ENCODE results near the gene BLTP3A.

DNA sequence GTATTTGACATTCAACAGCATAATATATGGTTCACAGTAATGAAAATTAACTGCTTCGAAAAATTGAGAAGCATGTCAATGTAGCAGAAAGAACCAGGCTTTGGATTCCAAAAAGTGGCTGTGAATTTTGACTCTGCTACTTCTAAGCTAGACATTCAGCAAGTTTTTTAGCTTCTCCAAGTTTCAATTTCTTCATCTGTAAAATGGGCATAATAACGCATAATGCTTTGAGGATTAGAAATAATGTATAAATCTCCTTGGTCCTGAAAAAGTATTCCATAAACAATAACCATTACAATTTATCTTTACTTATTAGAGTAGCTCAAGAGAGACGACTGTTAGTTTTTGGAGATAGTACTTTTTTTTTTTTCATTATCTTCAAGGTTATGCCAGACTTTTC is 7.7 kb downstream of the BLTP3A start:
- no peak for TF ChIP-seq KAT2A (conservative IDR thresholded peaks at IDR 0.05; ENCODE audit: control insufficient read depth, low read depth, low read length)
- TF ChIP-seq BMI1 (IDR thresholded peaks at IDR 0.05; ENCODE audit: borderline replicate concordance) = no peak
- no peak for TF ChIP-seq YY1 (IDR thresholded peaks at IDR 0.05; ENCODE audit: low read depth, low read length)
- no peak for TF ChIP-seq ZNF384 (IDR thresholded peaks at IDR 0.05; ENCODE audit: borderline replicate concordance, low read depth, low read length)
- no peak for TF ChIP-seq POLR2AphosphoS5 (IDR thresholded peaks at IDR 0.05; ENCODE audit: low read length)
- TF ChIP-seq, protein P1, sequence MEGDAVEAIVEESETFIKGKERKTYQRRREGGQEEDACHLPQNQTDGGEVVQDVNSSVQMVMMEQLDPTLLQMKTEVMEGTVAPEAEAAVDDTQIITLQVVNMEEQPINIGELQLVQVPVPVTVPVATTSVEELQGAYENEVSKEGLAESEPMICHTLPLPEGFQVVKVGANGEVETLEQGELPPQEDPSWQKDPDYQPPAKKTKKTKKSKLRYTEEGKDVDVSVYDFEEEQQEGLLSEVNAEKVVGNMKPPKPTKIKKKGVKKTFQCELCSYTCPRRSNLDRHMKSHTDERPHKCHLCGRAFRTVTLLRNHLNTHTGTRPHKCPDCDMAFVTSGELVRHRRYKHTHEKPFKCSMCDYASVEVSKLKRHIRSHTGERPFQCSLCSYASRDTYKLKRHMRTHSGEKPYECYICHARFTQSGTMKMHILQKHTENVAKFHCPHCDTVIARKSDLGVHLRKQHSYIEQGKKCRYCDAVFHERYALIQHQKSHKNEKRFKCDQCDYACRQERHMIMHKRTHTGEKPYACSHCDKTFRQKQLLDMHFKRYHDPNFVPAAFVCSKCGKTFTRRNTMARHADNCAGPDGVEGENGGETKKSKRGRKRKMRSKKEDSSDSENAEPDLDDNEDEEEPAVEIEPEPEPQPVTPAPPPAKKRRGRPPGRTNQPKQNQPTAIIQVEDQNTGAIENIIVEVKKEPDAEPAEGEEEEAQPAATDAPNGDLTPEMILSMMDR (IDR thresholded peaks at IDR 0.05 in 2 of 3, conservative IDR thresholded peaks at IDR 0.05 in 1 of 3; ENCODE audit: control insufficient read depth in 2 of 3, extremely low read depth in 1 of 3, insufficient read depth in 1 of 3, low read depth in 3 of 3, low read length in 3 of 3) = no peak
- TF ChIP-seq POLR2A (IDR thresholded peaks at IDR 0.05; ENCODE audit: low read depth, low read length) = no peak
- no peak for TF ChIP-seq MYB (IDR thresholded peaks at IDR 0.05; ENCODE audit: borderline replicate concordance, low read depth, low read length)
- no peak for TF ChIP-seq EZH2 (IDR thresholded peaks at IDR 0.05; ENCODE audit: borderline replicate concordance, control insufficient read depth, low read depth, low read length)
- no peak for TF ChIP-seq SREBF2 (IDR thresholded peaks at IDR 0.05; ENCODE audit: low read length)
- TF ChIP-seq, protein P2, sequence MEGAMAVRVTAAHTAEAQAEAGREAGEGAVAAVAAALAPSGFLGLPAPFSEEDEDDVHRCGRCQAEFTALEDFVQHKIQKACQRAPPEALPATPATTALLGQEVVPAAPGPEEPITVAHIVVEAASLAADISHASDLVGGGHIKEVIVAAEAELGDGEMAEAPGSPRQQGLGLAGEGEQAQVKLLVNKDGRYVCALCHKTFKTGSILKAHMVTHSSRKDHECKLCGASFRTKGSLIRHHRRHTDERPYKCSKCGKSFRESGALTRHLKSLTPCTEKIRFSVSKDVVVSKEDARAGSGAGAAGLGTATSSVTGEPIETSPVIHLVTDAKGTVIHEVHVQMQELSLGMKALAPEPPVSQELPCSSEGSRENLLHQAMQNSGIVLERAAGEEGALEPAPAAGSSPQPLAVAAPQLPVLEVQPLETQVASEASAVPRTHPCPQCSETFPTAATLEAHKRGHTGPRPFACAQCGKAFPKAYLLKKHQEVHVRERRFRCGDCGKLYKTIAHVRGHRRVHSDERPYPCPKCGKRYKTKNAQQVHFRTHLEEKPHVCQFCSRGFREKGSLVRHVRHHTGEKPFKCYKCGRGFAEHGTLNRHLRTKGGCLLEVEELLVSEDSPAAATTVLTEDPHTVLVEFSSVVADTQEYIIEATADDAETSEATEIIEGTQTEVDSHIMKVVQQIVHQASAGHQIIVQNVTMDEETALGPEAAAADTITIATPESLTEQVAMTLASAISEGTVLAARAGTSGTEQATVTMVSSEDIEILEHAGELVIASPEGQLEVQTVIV (IDR thresholded peaks at IDR 0.05; ENCODE audit: borderline replicate concordance, partially characterized antibody) = no peak
- TF ChIP-seq, protein P3, sequence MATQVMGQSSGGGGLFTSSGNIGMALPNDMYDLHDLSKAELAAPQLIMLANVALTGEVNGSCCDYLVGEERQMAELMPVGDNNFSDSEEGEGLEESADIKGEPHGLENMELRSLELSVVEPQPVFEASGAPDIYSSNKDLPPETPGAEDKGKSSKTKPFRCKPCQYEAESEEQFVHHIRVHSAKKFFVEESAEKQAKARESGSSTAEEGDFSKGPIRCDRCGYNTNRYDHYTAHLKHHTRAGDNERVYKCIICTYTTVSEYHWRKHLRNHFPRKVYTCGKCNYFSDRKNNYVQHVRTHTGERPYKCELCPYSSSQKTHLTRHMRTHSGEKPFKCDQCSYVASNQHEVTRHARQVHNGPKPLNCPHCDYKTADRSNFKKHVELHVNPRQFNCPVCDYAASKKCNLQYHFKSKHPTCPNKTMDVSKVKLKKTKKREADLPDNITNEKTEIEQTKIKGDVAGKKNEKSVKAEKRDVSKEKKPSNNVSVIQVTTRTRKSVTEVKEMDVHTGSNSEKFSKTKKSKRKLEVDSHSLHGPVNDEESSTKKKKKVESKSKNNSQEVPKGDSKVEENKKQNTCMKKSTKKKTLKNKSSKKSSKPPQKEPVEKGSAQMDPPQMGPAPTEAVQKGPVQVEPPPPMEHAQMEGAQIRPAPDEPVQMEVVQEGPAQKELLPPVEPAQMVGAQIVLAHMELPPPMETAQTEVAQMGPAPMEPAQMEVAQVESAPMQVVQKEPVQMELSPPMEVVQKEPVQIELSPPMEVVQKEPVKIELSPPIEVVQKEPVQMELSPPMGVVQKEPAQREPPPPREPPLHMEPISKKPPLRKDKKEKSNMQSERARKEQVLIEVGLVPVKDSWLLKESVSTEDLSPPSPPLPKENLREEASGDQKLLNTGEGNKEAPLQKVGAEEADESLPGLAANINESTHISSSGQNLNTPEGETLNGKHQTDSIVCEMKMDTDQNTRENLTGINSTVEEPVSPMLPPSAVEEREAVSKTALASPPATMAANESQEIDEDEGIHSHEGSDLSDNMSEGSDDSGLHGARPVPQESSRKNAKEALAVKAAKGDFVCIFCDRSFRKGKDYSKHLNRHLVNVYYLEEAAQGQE (IDR thresholded peaks at IDR 0.05; ENCODE audit: low read depth, low read length) = no peak
- TF ChIP-seq, protein P4, sequence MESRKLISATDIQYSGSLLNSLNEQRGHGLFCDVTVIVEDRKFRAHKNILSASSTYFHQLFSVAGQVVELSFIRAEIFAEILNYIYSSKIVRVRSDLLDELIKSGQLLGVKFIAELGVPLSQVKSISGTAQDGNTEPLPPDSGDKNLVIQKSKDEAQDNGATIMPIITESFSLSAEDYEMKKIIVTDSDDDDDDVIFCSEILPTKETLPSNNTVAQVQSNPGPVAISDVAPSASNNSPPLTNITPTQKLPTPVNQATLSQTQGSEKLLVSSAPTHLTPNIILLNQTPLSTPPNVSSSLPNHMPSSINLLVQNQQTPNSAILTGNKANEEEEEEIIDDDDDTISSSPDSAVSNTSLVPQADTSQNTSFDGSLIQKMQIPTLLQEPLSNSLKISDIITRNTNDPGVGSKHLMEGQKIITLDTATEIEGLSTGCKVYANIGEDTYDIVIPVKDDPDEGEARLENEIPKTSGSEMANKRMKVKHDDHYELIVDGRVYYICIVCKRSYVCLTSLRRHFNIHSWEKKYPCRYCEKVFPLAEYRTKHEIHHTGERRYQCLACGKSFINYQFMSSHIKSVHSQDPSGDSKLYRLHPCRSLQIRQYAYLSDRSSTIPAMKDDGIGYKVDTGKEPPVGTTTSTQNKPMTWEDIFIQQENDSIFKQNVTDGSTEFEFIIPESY (IDR thresholded peaks at IDR 0.05) = no peak
- TF ChIP-seq, protein P5, sequence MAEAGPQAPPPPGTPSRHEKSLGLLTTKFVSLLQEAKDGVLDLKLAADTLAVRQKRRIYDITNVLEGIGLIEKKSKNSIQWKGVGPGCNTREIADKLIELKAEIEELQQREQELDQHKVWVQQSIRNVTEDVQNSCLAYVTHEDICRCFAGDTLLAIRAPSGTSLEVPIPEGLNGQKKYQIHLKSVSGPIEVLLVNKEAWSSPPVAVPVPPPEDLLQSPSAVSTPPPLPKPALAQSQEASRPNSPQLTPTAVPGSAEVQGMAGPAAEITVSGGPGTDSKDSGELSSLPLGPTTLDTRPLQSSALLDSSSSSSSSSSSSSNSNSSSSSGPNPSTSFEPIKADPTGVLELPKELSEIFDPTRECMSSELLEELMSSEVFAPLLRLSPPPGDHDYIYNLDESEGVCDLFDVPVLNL (IDR thresholded peaks at IDR 0.05; ENCODE audit: low read depth, low read length) = no peak

Measured in GM12878 (cell line).